GM18505 (cell line): ENCODE measurements around the gene MBD3L3.
"Not testable (repeated sequence)": the region's sequence is repeated elsewhere in the genome, so short reads cannot be mapped to it uniquely, and the experiment has no call there.

Experiments
- ATAC-seq: cut with Tn5 transposase; IDR thresholded peaks from one replicate; pipeline ENCODE4 v1.9.1; 2021; ENCODE audit not compliant: unreplicated experiment
- POLR2A ChIP-seq: IDR thresholded peaks from 4 replicates; pipeline ENCODE4 v1.6.1; 2011; ENCODE audit warnings: borderline replicate concordance; ENCODE audit not compliant: insufficient read depth, insufficient read length; ENCODE audit errors: extremely low read depth

The MBD3L3 gene

GRCh38 chr19:7074705-7075282, 16.3 kb upstream of the MBD3L3 start:
- ATAC-seq = no peak
- TF ChIP-seq POLR2A = no peak

- no peak for TF ChIP-seq POLR2A
- ATAC-seq = no peak
These were observed 14.1 kb upstream of the MBD3L3 start for GRCh38 chr19:7072541-7072940.

- no peak for TF ChIP-seq POLR2A
- ATAC-seq = peak; percentile 26
These were observed 11.4 kb upstream of the MBD3L3 start for GRCh38 chr19:7069904-7070226.

- peak; percentile 90 for ATAC-seq
- TF ChIP-seq POLR2A = peak; percentile 96
These were observed 10.8 kb upstream of the MBD3L3 start, which contains the start of gene ZNF557 for GRCh38 chr19:7069042-7069903. TSS of gene ZNF557 (plus strand) at chr19:7069703. CDS start at chr19:7075075, 5,372 bp downstream.

- no peak for TF ChIP-seq POLR2A
- no peak for ATAC-seq
These were observed 10.1 kb upstream of the MBD3L3 start for GRCh38 chr19:7068599-7068998.

- ATAC-seq = no peak
- TF ChIP-seq POLR2A = no peak
These were observed 9.2 kb upstream of the MBD3L3 start for GRCh38 chr19:7067716-7068115.

- not testable (repeated sequence) for ATAC-seq
These were observed 8.6 kb upstream of the MBD3L3 start for GRCh38 chr19:7067122-7067521.

GRCh38 chr19:7063764-7064418, 5.4 kb upstream of the MBD3L3 start:
- ATAC-seq = no peak
- TF ChIP-seq POLR2A = no peak

GRCh38 chr19:7063339-7063738, 4.9 kb upstream of the MBD3L3 start:
- no peak for TF ChIP-seq POLR2A
- ATAC-seq = no peak

- ATAC-seq = not testable (repeated sequence)
These were observed 1.5 kb upstream of the MBD3L3 start for GRCh38 chr19:7059977-7060376.

GRCh38 chr19:7056371-7056770, 2.1 kb downstream of the MBD3L3 start:
- ATAC-seq = not testable (repeated sequence)

- ATAC-seq = not testable (repeated sequence)
These were observed 2.8 kb downstream of the MBD3L3 start for GRCh38 chr19:7055679-7056078.

- ATAC-seq = not testable (repeated sequence)
These were observed 3.7 kb downstream of the MBD3L3 start for GRCh38 chr19:7054635-7055368.

GRCh38 chr19:7052896-7053295, 5.6 kb downstream of the MBD3L3 start:
- ATAC-seq = not testable (repeated sequence)

- not testable (repeated sequence) for ATAC-seq
These were observed 7.1 kb downstream of the MBD3L3 start for GRCh38 chr19:7051421-7051820.

GRCh38 chr19:7049021-7049420, 9.5 kb downstream of the MBD3L3 start, which contains the start of gene MBD3L2:
TSS of gene MBD3L2 (plus strand) at chr19:7049321. CDS start at chr19:7049374, 53 bp downstream.
- not testable (repeated sequence) for ATAC-seq

GRCh38 chr19:7041563-7041962, 16.9 kb downstream of the MBD3L3 start:
- ATAC-seq = not testable (repeated sequence)

- not testable (repeated sequence) for ATAC-seq
These were observed 18.4 kb downstream of the MBD3L3 start, which contains the start of gene MBD3L4 for GRCh38 chr19:7040079-7040478. TSS of gene MBD3L4 (minus strand) at chr19:7040179. CDS start at chr19:7040144, 35 bp downstream.

- ATAC-seq = not testable (repeated sequence)
These were observed 28.2 kb downstream of the MBD3L3 start, which contains the start of gene MBD3L5 for GRCh38 chr19:7030278-7030677. TSS of gene MBD3L5 (plus strand) at chr19:7030578. CDS start at chr19:7030612, 34 bp downstream.

GRCh38 chr19:7028790-7029189, 29.7 kb downstream of the MBD3L3 start:
- ATAC-seq = not testable (repeated sequence)
